Vagina (tissue), 2 donors: ENCODE measurements around the gene SLC35B2.

Experiments
- CTCF ChIP-seq, 3 experiments: fragments of 450-650 bp in 2 of 3; fragments of 200-600 bp in 1 of 3; sonication (generic) in 1 of 3; IDR thresholded peaks; one replicate each; pipeline ENCODE4 v1.5.1; 2017 to 2019; ENCODE audit warnings: antibody characterized with exemption in 3 of 3, mild to moderate bottlenecking in 2 of 3, moderate library complexity in 2 of 3
- POLR2A ChIP-seq, 2 donors: fragments of 450-650 bp; IDR thresholded peaks; one replicate each; pipeline ENCODE4 v1.6.1; 2017; ENCODE audit warnings: antibody characterized with exemption in 2 of 2, mild to moderate bottlenecking in 2 of 2, moderate library complexity in 2 of 2
- POLR2AphosphoS5 ChIP-seq, 2 donors: sonication (generic); formaldehyde crosslinking; IDR thresholded peaks; one replicate each; pipeline ENCODE4 v1.9.0; 2017; ENCODE audit warnings: antibody characterized with exemption in 2 of 2, mild to moderate bottlenecking in 2 of 2, low read depth in 1 of 2; ENCODE audit not compliant: insufficient read depth in 1 of 2

GRCh38 chr6:44248579-44248978 is 8.7 kb downstream of the SLC35B2 start:
- TF ChIP-seq CTCF (IDR thresholded peaks at IDR 0.05), result no peak
- TF ChIP-seq POLR2AphosphoS5 (IDR thresholded peaks at IDR 0.05; ENCODE audit: insufficient read depth in 1 of 2, low read depth in 1 of 2), result no peak
- TF ChIP-seq POLR2A (IDR thresholded peaks at IDR 0.05), result no peak
